CD14-positive monocyte (primary cell): ENCODE measurements around the gene AIPL1. TPM values are rescaled to one million over a fixed set of nuclear protein-coding genes. Genes with fewer than 3 reads are reported as not detected.
A peak's percentile ranks its signal among the peaks of the same experiment; 100 is the strongest.

Source experiments
- DNase-seq, 3 donors: peaks; one replicate each; pipeline ENCODE4 v3.0.0-alpha.2; 2011 to 2022
- H2AFZ ChIP-seq: 2 replicates; pipeline ENCODE4 v1.6.0; 2012; ENCODE audit warnings: mild to moderate bottlenecking, low read depth, low read length, inconsistent platforms; ENCODE audit not compliant: insufficient read depth, poor library complexity, severe bottlenecking
- H3K27ac ChIP-seq, 2 donors: 1 replicate in 1 of 2; 2 replicates in 1 of 2; pipeline ENCODE4 v1.5.1; 2012 to 2013; ENCODE audit warnings: low read length in 2 of 2, control low read depth in 1 of 2, inconsistent platforms in 1 of 2, low read depth in 1 of 2, mild to moderate bottlenecking in 1 of 2
- H3K27me3 ChIP-seq, 2 donors: one replicate each; pipeline versions ENCODE4 v1.6.0 to v1.6.1; 2011 to 2013; ENCODE audit warnings: low read length in 2 of 2; ENCODE audit not compliant: control insufficient read depth in 2 of 2, insufficient read depth in 2 of 2
- H3K36me3 ChIP-seq, 2 donors: replicated peaks in 1 of 2; 1 replicate in 1 of 2; 2 replicates in 1 of 2; pipeline versions ENCODE4 v1.5.1 to v1.6.1; 2012 to 2013; ENCODE audit warnings: low read length in 2 of 2, control low read depth in 1 of 2, inconsistent platforms in 1 of 2, mild to moderate bottlenecking in 1 of 2; ENCODE audit not compliant: insufficient read depth in 2 of 2, control insufficient read depth in 1 of 2
- H3K4me1 ChIP-seq, 2 donors: 1 replicate in 1 of 2; 2 replicates in 1 of 2; pipeline versions ENCODE4 v1.5.1 to v1.6.1; 2012 to 2013; ENCODE audit warnings: low read length in 2 of 2, control low read depth in 1 of 2, inconsistent platforms in 1 of 2, mild to moderate bottlenecking in 1 of 2, moderate library complexity in 1 of 2; ENCODE audit not compliant: insufficient read depth in 2 of 2, control insufficient read depth in 1 of 2
- H3K4me2 ChIP-seq: replicated peaks from 2 replicates; pipeline ENCODE3; 2012; ENCODE audit warnings: low read length, moderate library complexity, mild to moderate bottlenecking; ENCODE audit not compliant: poor library complexity, severe bottlenecking; ENCODE audit errors: extremely low read depth
- H3K4me3 ChIP-seq, 3 experiments: fragments of 200-600 bp in 1 of 3; sonication (generic) in 1 of 3; replicated peaks in 1 of 3; 1 replicate in 2 of 3; 2 replicates in 1 of 3; pipeline ENCODE4 v1.5.1; 2011 to 2013; ENCODE audit warnings: low read length in 3 of 3, mild to moderate bottlenecking in 3 of 3, control low read depth in 2 of 3, low read depth in 2 of 3, inconsistent platforms in 1 of 3, moderate library complexity in 1 of 3
- H3K79me2 ChIP-seq: 2 replicates; pipeline ENCODE4 v1.6.0; 2012; ENCODE audit warnings: mild to moderate bottlenecking, control low read depth, inconsistent platforms, low read length, moderate library complexity; ENCODE audit not compliant: insufficient read depth
- H3K9ac ChIP-seq: 2 replicates; pipeline ENCODE4 v1.6.0; 2017; ENCODE audit warnings: low read length, mild to moderate bottlenecking; ENCODE audit not compliant: insufficient read depth, poor library complexity, severe bottlenecking
- H3K9me3 ChIP-seq, 2 donors: replicated peaks in 1 of 2; 1 replicate in 1 of 2; 2 replicates in 1 of 2; pipeline versions ENCODE4 v1.5.1 to v1.6.1; 2012 to 2013; ENCODE audit warnings: low read length in 2 of 2, control low read depth in 1 of 2; ENCODE audit not compliant: control insufficient read depth in 1 of 2, insufficient read depth in 1 of 2
- H4K20me1 ChIP-seq: 2 replicates; pipeline ENCODE4 v1.6.0; 2012; ENCODE audit warnings: mild to moderate bottlenecking, low read length, control low read depth, moderate library complexity; ENCODE audit not compliant: insufficient read depth
- H3K27ac Mint-ChIP-seq, 7 donors: one replicate each; pipeline ENCODE4 v1.8.0; 2020; ENCODE audit warnings: mild to moderate bottlenecking in 7 of 7, mixed read lengths in 7 of 7, moderate library complexity in 6 of 7, inconsistent platforms in 2 of 7
- H3K27me3 Mint-ChIP-seq, 3 donors: one replicate each; pipeline ENCODE4 v1.8.0; 2021 to 2022; ENCODE audit warnings: low read depth in 3 of 3, mild to moderate bottlenecking in 3 of 3, mixed read lengths in 3 of 3, moderate library complexity in 3 of 3, inconsistent platforms in 1 of 3
- H3K36me3 Mint-ChIP-seq, 2 donors: one replicate each; pipeline ENCODE4 v1.8.0; 2020; ENCODE audit warnings: mixed read lengths in 2 of 2, inconsistent platforms in 1 of 2, mild to moderate bottlenecking in 1 of 2
- H3K4me1 Mint-ChIP-seq: one replicate; pipeline ENCODE4 v1.8.0; 2020; ENCODE audit warnings: mild to moderate bottlenecking, mixed read lengths
- H3K4me3 Mint-ChIP-seq, 2 donors: one replicate each; pipeline ENCODE4 v1.8.0; 2020; ENCODE audit warnings: mild to moderate bottlenecking in 2 of 2, mixed read lengths in 2 of 2, moderate library complexity in 1 of 2
- H3K9me3 Mint-ChIP-seq, 7 donors: one replicate each; pipeline ENCODE4 v1.8.0; 2020 to 2022; ENCODE audit warnings: mixed read lengths in 7 of 7, mild to moderate bottlenecking in 6 of 7, moderate library complexity in 6 of 7, inconsistent platforms in 2 of 7
- WGBS: methylation state at CpG from one replicate; pipeline ENCODE4 v1.1.5; 2013; ENCODE audit warnings: missing lambda C conversion rate; ENCODE audit not compliant: insufficient coverage; 5-methylcytosine and 5-hydroxymethylcytosine counted together
- intact Hi-C, 2 donors: fragments of 100-400 bp; cut with micrococcal nuclease; formaldehyde crosslinking; loops; one replicate each; pipeline versions ENCODE4 v1.15.0 to v1.15.1; 2023
- polyA plus RNA-seq, 3 donors: library from polyadenylated mRNA; depleted of rRNA in 1 of 3; unstranded in 2 of 3; stranded (reverse) in 1 of 3; fragments of 300-500 nt in 2 of 3; fragments of >200 nt in 1 of 3; fragmentation: Illumina TruSeq in 2 of 3; gene quantifications; 1 replicate in 2 of 3; 2 replicates in 1 of 3; pipeline ENCODE4 v1.2.3, GENCODE V29; 2012 to 2021
- TF ChIP-seq, protein P1 (sequence below): fragments of 200-600 bp; IDR thresholded peaks from one replicate; pipeline ENCODE4 v1.8.0; 2022; ENCODE audit warnings: antibody characterized with exemption, mild to moderate bottlenecking

The AIPL1 gene
- polyA plus RNA-seq, 3 donors, result not detected

DNA sequence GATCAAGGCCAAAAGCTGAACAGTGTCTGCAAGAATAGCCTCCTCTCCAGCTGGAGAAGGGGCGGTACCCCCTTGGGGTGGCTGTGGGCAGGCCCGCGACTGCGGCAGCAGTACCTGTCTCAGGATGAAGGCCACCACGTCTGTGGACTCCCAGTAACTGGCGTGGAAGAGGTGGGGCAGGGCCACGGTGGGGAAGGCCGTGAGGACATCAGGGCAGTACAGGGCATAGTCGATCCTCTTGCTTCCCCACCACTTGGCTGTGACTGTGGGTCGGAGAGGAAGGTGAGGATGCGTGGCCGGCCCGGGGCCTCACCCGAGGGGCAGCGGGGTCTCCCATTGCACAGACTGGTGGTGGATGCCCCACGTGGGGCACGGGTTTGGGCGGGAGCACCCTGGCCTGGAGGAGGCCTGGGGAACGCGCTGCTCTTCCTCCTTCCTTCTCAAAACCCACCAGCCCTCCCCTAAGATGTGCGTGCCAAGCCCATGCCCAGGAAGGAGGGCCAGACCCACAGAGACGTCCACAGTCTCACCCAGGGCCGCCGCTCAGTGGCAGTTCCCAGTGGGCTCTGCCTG is 35.3 kb upstream of the AIPL1 start:
- no peaks in the 10 kb centered on the region for H3K9me3 Mint-ChIP-seq
- Histone ChIP-seq H3K9ac (no peak overlapping the region), H4K20me1 (no peaks in the 10 kb centered on the region), H3K4me2 (no peak overlapping the region), H2AFZ (no peak overlapping the region), H3K4me3 (no peak overlapping the region), H3K9me3 (no peaks in the 10 kb centered on the region), H3K4me1 (no peaks in the 10 kb centered on the region), H3K36me3 (no peaks in the 10 kb centered on the region), H3K79me2 (no peaks in the 10 kb centered on the region), H3K27me3 (no peaks in the 10 kb centered on the region), H3K27ac (no peak overlapping the region)
- 91% methylated on average over 17 of the region's 24 CpGs for WGBS
- H3K4me3 Mint-ChIP-seq, result no peak overlapping the region
- peaks cover 6 to 11% (median 9%) of the 10 kb centered on the region in 3 donors for H3K27me3 Mint-ChIP-seq
- DNase-seq, result no peak
- intact Hi-C loops, result loop anchor here (5.0 to 10.0 kb wide), 2 partner anchors 175 to 332 kb away; partner anchors contain the start of genes KIAA0753 (in 1 of the 2) and TXNDC17 (in 1 of the 2)
- no peak overlapping the region for H3K27ac Mint-ChIP-seq
- H3K4me1 Mint-ChIP-seq, result no peaks in the 10 kb centered on the region
- TF ChIP-seq, protein P1, sequence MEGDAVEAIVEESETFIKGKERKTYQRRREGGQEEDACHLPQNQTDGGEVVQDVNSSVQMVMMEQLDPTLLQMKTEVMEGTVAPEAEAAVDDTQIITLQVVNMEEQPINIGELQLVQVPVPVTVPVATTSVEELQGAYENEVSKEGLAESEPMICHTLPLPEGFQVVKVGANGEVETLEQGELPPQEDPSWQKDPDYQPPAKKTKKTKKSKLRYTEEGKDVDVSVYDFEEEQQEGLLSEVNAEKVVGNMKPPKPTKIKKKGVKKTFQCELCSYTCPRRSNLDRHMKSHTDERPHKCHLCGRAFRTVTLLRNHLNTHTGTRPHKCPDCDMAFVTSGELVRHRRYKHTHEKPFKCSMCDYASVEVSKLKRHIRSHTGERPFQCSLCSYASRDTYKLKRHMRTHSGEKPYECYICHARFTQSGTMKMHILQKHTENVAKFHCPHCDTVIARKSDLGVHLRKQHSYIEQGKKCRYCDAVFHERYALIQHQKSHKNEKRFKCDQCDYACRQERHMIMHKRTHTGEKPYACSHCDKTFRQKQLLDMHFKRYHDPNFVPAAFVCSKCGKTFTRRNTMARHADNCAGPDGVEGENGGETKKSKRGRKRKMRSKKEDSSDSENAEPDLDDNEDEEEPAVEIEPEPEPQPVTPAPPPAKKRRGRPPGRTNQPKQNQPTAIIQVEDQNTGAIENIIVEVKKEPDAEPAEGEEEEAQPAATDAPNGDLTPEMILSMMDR, result no peak
- H3K36me3 Mint-ChIP-seq, result no peaks in the 10 kb centered on the region

DNA sequence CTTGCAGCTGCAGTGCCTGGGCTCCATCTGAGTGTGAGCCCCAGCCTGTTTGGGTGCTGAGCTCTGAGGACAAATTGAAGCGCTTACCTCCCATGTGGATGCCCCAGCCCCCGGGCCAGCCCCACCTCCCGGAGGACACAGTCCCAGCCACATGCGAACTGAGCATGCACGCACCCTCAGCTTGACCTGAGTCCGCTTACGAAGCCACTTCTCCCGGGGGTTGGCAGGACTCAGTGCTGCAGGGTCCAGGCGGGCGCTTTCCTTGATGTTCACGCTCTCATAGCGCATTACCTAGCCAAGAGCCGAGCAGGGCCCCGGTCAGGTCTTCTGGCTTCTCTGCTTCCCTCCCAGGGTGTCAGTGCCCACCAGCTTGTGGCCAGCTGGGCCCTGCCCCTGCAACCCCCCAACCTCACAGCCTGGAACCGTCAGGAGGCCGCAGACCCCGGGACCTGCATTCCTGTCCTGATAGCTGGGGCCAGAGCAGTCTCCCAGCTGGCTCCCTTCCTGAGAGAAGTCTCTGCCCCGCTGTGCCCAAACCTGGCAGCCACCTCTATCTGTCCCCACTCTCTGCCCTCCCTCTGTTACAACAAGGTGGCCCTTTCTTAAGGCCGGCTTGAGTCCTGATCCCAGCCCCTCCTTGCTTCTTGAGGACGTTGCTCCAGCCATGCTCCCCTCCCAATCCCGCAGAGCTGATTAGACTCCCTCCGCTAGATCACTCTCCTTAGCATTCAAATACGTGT is 33.3 kb upstream of the AIPL1 start:
- Mint-ChIP-seq H3K4me1 (no peaks in the 10 kb centered on the region), H3K4me3 (no peak overlapping the region), H3K27me3 (peaks cover 2 to 10% (median 6%) of the 10 kb centered on the region in 3 donors), H3K27ac (peak overlapping the region in 1 of 7 donors; percentile 17), H3K36me3 (no peaks in the 10 kb centered on the region), H3K9me3 (no peaks in the 10 kb centered on the region)
- intact Hi-C loops, result no loop called here
- 95% methylated on average over 23 of the region's 23 CpGs for WGBS
- Histone ChIP-seq H4K20me1 (no peaks in the 10 kb centered on the region), H3K27me3 (no peaks in the 10 kb centered on the region), H3K79me2 (no peaks in the 10 kb centered on the region), H3K4me3 (no peak overlapping the region), H2AFZ (no peak overlapping the region), H3K4me2 (no peak overlapping the region), H3K9me3 (no peaks in the 10 kb centered on the region), H3K36me3 (no peaks in the 10 kb centered on the region), H3K9ac (no peak overlapping the region), H3K27ac (no peak overlapping the region), H3K4me1 (no peaks in the 10 kb centered on the region)
- DNase-seq, result no peak
- TF ChIP-seq, protein P1, result no peak
